Measurements from ENCODE around the gene VPS35L.

The VPS35L gene

DNA sequence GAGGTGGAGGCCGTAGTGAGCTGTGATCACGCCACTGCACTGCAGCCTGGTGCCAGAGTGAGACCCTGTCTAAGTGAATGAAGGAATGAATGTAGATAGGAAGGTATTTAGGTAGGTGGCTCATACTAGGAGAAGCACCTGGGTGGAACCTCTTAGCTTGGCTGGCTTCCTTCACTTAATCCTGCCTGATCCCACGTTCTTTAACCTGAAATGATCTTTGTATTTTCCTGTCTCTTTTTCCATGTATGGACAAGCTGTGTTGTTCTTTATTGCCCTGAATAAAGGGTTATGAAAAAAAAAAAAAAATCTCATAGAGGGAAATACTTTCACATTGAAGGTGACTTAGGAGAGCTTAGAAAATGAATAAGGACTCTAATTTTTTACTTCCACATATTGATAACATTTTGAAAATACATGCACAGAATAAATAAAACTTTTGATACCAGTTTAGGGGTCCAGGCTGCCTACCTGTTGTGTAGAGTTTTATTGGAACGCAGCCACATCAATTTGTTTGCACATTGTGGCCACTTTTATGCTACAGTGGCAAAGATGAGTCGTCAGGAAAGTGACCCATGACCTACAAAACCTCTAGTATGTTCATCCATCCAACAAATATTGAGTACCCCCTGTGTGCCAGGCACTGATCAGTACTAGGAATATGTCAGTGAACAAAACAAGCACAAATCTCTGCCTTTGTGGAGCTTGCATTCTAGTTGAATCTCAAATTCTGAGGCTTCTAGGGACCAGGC is 44.6 kb downstream of the VPS35L start:
- DNase-seq: no peak

DNA sequence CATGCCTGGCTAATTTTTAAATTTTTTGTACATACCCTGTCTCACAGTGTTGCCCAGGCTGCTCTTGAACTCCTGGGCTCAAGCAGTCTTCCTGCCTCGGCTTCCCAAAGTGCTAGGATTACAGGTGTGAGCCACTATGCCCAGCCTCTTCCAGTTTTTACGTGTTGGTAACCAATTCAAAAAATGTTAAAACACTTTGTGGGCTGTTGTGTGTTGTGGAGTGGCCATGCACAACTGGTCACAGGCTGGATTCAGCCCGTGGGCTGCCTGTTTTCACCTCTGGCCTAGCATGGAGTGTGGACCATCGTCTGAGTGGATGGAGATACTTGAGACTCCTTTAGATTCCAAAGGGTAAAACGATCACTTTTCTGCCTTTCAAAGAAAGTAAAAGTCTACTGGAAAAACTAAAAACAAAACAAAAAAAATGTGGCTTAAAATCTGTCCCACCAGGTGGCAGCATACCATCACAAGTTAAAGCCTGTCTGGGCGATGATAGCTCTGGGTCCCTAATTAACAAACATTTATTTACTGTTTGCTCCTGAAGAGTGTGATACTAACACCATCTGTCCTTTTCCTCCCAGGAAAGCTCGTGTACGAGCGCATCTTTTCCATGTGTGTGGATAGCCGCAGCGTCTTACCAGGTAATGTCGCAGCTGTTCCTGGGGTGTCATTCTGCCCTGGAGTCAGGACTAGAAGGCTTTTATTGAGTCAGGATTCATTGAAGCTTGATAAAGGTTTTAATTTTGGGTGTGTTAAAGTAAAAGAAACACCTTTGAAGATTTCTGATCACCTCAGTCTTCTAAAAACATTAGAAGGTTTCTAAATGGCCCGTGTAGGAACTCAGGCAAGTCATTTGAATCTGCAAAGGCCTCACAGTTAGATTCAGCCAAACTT is 45.8 kb downstream of the VPS35L start:
- no peak for DNase-seq

DNA sequence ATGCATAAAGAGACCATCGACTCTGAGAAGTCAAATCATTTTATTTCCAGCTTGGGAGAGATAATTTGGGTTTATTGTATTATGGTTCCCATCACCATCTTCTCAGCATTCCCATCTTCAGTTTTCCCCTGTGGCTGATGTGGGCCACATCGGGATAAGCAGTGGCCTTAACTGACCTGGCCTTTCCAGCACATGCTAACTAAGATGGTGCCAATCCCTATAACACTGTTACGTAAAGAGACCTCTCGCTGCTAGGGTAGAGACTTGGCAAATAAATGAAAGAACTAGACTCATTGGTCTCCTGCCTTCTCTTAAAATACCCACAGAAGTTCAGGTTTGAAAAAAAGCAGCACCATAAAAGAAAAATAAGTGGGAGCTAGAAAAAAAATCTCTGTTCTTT is 49.4 kb downstream of the VPS35L start:
- DNase-seq: no peak

DNA sequence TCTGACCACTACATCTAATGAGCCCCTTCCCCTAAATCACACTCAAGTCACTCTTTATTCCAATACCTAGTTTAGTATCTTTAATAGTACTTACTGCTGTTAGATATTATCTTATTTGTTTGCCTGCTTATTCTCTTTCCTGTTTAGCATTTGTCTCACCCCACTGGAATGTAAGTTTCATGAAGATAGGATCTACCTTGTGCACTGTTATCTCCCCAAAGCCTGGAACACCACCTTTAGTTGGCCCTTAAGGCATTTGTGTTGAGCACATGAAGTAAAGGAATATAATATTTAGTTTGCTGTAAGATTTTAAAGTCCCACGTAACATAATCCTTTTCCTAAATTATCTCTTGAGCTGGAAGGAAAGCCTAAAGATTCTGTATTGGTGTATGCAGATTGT is 50.2 kb downstream of the VPS35L start:
- DNase-seq: no peak

DNA sequence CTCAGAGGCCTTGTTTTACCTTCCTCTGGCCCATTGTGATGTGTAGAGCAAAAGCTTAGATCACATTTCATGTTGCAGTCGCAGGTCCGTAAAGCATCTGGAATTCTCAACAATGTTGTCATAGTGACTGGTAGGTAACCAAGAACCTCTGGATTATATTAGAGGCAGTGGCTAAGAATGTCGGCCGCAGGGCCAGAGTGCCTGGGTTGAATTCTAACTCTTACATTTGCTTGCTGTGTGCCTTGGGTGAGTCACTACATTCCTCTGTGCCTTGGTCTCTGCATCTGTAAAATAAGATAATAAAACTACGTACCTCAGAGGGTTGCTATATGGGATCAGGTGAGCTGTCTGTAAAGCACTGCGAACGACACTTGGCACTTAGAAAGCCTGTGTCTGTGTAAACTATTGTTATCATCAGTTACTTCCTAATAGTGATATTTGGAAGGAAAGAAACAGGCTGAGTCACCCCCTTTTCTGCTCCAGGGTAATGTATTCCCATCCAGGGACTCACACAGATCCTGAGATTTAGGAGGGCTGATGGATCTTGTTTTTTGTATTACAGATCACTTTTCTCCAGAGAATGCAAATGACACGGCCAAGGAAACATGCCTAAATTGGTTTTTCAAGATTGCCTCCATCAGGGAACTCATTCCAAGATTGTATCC is 52.2 kb downstream of the VPS35L start:
- DNase-seq: no peak

DNA sequence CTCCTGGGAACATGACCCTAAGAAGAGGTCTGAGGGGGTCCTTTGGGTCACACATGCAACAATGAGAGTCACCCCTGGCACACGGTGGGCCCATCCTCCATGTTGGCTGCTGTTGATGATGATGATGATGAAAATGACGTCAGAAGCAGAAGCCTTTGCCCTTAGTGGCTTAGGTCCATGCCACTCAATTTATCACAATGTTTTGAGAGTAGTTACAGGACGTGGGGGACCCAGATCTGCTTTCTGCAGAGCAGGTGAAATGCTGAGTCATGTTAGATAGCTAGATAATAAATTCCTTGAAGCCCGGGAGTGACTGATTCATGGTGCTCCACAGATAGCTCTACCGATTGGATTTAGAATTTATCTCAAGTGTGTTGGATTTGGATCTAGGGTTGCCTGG is 53.9 kb downstream of the VPS35L start:
- DNase-seq: no peak

DNA sequence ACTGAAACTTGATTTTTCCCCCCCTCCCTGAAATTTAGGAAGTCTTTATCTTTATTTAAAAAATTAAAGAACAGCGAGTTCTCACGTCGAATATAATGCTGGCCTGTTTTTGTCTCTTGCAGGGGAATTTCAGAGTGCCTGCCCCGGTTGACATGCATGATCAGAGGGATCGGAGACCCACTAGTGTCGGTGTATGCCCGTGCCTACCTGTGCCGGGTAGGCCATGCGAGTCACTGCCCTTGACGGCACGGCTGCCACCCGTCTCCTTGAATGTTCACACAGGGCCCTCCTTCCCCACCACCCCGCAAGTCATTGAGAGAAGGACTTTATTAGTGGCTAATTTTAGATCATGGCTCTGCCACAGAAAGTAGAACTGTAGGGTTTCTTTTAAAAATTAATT is 54.7 kb downstream of the VPS35L start:
- no peak for DNase-seq

DNA sequence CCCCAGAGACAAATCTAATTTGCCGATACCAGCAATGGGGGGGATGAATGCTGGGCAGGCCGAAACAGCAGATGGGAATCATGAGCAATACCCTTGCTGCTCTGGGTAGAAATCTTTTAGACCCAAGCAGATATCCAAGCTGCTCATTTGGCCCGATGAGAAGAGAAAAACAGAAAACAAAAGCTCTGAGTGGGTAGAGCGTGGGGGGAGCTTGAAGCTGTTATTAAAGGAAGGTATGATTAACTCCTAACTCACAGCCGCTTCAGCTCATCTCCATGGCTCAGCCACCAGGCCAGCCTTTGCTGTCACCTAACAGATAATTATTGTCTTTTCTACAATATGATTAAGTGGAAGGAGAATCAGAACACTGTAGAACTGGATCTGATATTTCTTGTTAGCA is 58.3 kb downstream of the VPS35L start:
- DNase-seq: no peak

DNA sequence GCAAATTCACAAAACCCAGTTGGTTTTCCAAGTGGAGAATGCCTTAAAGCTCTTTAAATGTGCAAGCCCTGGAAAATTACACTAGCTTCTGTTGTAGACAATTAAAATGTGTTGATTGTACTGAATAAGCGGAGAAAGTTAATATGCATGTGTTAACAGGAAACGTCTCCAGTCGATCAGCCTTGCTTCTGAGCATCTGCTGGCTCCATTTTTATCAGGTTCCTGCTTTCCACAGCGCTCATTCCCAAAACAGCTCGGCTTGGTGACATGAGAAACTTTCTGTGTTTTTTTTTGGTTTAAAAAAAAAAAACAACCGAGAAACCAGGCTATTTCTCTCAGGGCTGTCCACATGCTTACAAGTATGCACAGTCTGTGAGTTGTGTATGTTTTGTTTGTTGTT is 60.7 kb downstream of the VPS35L start:
- no peak for DNase-seq

DNA sequence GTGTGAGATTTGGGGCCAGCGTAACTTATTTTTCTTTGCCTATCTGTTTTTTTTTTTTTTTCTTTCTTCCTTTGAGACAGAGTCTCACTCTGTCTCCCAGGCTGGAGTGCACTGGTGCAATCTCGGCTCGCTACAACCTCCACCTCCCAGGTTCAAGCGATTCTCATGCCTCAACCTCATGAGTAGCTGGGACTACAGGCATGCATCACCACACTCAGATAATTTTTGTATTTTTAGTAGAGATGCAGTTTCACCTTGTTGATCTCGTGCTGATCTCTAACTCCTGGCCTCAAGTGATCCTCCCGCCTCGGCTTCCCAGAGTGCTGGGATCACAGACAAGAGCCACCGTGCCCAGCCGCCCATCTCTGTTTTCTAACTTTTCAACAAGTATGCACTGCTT is 63.4 kb downstream of the VPS35L start:
- DNase-seq: no peak

DNA sequence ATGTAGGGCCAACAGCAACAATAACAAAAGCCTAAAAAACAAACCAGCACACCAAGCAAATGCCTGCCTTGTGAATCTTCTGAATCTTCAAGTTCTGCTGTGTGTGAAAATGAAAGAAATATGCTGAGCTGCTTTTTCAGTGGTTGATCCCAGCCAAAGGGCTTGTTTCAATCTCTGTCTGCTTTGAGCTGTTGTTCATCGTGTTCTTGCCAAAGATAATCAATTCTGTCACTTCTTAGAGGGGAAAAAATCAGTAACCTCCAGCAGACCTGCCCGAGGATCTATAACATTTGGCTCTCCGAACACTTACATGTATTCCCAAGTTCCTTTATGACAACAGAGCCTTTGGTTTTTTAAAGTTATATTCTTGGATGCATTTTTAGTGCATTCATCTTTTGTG is 65.9 kb downstream of the VPS35L start:
- DNase-seq: no peak

DNA sequence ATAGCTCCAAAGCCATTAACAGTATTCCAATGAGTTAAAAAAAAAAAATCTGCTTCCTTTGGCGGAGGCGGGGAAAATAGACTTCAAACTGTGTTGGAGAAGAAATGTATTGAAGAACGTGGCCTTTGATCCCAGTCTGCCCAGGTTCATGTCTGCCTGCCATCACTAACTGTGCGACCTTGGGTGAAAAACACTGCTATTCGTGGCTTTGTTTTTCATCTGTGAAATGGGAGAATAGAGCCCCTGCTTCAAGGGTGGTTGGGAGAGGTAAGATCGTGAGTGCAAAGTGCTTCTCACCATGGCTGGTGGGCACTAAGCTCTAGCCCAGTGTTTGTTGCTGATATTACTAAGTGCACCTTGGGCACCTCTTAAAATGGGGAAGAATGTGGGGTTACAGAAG is 69.5 kb downstream of the VPS35L start:
- DNase-seq: no peak

DNA sequence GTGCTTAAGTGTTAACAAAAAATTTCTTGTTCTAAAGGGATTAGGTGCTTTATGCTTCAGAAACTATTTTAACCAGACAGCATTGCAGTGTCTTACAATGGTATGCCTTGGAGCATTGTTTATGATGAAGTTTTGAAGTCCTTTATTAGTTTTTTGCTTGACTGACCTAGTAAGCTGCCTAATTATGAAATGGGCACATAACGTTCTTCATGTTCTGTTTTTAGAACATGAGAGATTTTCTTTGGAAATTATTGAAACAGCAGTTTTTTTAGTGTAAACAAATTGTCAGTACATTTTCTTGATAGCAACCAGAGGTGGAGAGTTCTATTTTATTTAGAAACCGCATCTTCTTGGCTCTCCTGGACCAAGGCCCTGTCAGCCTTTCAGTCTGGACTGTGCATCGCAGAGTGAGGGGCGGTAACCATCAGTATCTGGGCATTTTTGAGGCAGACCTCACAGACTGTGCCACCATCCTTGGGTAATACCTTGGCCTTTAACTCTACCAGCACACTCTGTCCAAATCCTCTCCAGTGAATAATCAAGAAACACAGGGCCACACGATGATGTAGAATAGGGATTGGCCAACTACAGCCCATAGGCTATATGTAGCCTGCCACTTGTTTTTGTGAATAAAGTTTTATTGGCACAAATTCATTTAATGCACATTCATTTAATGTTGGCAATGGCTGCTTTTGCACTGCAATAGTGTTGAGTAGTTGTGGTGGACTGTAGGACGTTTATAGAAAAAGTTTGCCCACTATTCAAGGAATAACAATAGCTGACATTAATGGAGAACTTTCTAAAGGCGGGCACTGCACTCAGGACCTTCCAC is 81.1 kb downstream of the VPS35L start:
- DNase-seq: no peak

DNA sequence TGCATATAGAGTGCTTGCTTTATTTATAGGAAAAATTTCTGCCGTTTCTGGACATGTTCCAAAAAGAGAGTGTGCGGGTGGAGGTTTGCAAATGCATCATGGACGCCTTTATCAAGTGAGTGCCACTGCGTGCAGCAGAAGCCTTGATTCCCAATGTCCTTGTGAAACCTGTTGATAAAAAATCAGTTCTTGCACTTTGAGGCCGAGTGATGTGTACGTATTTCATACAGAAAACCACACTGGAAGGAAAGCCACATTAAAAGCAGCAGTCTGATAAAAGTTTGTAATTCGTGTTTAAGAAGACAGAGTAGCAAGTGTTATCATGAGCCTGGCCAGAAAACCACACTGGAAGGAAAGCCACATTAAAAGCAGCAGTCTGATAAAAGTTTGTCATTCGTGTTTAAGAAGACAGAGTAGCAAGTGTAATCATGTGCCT is 84.5 kb downstream of the VPS35L start:
- no peak for DNase-seq

DNA sequence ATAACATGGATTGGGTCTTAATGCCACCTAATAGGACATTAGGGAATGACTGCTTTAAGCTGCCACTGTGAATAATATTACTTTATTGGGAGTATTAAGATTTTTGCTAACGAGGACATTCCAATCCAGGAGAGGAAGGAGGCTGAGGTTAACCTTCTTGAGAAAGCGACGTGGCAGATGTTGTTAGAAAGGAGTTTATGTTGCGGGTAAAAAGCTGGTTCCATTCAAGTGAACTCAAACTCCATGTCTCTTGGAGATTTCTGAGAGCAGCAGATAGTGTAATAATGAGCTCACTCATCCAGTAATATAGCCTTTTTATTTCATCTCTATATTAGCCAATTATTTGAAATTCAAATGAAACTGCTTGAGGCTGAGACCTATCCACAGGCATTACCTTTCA is 87.0 kb downstream of the VPS35L start:
- DNase-seq: no peak

DNA sequence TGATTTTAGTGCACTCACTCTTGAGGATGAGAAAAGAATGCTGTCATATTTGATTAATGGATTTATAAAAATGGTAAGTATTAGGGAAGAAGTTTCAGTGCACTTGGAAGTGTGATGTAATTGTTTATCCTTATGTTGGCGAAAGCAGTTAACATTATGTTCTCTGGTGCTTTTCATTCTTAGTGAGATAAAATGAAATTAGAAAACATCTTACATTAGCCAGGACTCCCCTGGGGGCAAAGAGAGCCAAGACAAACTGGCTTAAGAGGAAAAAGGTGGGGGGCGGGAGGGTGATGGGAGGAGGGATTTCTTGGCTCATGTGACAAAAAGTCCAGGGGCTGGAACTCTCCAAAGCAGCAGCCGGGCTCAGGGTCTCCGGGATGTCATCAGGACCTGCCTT is 89.4 kb downstream of the VPS35L start:
- DNase-seq: no peak

DNA sequence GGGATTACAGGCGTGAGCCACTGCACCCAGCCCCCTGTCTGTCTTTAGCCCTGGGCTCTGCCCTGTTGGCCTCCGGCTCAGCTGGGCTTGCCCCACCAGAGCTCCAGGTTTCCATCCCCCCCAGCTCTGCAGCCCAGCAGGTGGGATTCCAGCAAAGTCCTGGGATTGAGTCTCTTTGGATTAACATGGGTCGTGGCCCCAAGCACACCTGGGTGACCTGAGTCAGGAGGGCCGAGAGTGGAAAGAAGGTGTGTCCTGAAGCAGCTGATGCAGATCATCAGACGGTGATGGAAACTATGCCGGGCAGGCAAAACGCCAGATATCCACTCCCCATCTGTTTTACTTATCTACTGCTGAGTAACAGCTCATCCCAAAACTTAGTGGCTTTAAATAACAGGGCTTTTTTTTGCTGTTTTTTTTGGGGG is 90.1 kb downstream of the VPS35L start:
- DNase-seq: no peak

DNA sequence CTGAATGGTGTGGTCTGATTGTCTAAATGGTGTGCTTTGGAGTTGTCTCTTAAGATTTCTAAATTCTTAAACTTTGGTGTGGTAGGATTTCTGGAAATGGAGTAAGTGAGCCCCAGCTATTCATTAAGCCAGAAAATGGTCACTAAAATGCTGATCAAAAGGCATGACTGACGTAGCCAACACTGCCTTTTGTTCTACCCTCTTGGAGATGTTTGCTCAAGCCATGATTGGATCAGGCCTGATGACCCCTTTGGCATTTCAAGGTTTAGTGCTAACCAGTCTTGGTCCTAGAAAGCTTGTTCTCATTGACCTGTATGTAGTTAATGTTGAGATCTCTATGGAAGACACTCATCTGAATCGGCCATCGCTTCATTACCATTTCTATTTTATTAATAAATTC is 94.5 kb downstream of the VPS35L start:
- no peak for DNase-seq

DNA sequence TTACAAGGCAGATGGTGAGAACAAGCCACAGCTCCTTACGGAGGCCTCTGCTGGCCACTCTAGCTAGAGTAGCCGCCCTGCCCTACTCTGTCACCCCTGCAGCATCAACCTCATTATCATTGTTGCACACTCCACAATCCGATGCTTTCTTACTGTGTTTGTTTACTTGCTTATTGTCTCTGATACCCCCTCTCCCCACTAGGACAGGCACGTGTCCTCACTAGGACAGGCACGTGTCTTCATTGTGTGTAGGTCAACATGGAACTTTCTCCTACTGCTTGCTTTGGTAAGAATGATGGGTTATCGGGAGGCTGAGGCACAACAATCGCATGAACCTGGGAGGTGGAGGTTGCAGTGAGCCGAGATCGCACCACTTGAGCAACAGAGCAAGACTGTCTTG is 98.6 kb downstream of the VPS35L start:
- DNase-seq: no peak

DNA sequence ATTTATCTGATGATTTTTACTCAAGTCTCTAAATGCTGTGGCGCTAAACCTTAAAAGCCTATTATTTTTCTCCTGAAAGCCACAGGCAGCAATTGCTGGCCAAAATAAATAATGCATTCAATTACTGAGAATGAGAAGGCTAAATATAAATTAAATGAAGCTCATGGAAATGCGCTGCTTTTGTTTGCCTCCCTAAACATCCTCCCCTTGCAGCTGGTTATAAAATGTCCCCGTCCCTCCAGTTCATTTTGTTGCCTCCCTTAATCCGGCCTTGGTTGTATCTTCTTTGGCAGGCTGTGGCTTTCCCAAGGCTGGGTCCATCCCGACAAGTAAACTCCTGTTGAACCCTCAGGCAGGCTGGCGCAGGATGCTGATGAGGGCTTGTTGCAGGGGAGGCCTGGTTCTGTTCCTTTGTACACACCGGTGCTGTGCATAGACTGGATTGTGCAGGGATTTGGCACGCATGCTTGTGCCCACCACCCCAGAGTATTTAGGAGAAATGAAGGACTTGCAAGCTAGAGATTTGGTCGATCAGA is 99.8 kb downstream of the VPS35L start:
- DNase-seq: peak; percentile 4

DNA sequence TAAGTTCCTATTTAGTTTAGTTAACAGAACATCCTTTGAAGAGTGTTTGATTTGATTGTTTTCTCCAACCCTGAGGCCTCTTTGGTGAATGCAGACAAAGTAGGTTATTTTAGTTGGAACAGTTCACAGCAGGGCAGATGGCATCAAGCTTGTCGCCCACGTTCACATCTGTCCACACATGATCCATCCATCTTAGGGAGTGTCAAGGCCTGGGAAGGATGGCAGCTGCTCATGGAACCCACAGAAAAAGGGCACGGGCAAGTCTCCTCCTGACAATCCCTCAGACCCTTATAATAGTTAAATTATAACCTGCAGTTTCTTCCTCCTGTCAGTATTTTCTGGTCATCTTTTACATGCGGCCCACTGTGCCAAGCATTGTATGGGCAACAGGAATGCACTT is 102.3 kb downstream of the VPS35L start:
- DNase-seq: no peak

DNA sequence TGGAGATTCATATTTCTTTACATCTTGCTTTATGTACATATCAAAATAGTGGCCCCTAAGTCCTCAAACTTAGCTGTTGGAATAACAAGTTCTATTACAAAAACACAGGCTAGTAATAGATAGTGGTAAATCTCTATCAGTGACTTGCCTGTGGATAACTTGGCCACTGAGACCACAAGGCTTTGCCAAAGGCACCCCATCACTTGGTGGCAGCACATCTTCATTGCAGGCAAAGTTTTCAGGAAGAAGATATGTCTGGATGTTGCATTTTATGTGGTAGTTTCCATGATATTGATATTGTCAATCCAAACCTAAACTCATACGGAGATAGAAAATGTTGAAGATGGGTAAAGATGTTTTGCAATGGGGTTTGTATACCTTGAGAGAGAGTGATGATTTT is 104.1 kb downstream of the VPS35L start:
- no peak for DNase-seq

DNA sequence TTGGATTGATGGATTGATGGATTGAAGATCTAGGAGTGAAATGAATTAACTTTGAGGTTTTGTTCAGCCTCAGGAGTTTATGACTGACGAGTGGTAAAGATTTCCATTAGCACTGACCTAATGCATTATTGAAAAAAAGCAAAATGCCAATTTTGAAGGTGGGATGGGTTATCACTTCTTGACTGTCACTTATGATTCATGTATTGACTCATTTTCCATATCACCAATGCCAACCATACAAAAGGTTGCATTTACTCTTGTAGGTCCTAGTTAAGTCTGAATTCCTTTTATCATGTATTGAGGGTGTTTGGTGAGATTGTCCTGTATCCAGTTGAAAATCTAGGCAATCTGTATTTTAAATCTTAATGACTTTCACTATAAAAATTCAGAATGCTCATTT is 104.9 kb downstream of the VPS35L start:
- DNase-seq: no peak

Measured in NCI-H748 treated with DMSO at 0.1 percent for 48 hours (cell line).